Activated CD8-positive, alpha-beta memory T cell treated with anti-CD3 and anti-CD28 coated beads for 24 hours (primary cell): Measurements from ENCODE around the gene CTTN.

Source experiments
- DNase-seq: peaks from one replicate; pipeline ENCODE4 v3.0.0-alpha.2; 2020

The CTTN gene

GRCh38 chr11:70456921-70457532 is 58.7 kb downstream of the CTTN start:
- DNase-seq = no peak

DNA sequence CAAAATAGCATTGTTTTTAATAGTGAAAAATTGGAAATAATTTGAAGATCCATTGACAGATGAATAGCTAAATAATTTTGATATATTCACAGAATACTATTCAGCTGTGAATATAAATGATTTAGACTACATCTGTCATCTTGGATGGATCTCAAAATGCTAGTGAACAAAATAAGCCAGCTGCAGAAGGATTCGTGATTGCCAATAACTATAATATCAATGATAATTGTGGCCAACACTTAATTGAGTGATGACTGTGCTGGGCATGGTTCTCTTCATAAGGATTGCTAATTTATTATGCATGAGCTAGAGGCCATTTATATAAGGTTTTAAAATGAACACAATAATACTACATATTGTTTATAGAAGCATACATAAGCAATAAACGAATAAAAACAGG is 60.4 kb downstream of the CTTN start:
- DNase-seq = no peak

DNA sequence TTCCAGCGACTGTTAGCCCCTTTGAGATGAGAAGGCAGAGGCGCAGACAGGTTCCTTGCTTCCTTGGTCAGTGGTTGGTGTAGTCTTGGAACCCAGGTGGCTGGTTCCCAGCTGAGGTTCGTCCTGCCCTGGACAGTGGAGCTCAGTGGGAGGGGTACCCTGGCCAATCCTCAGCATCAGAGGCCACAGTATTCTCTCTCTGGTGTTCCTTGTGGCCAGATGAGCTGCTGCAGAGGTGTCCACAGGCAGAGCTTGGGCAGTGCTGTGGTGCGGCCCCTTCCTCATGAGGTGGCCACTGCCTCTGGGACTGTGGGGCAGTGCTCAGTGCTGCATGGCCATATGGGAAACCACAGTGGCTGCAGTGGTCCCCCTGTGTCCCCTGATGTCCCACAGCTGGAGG is 61.8 kb downstream of the CTTN start:
- no peak for DNase-seq

GRCh38 chr11:70460964-70461363 is 62.6 kb downstream of the CTTN start:
- DNase-seq = no peak

- DNase-seq = no peak
Observed at GRCh38 chr11:70462818-70463477, 64.6 kb downstream of the CTTN start.

GRCh38 chr11:70463478-70464255 is 65.3 kb downstream of the CTTN start:
- DNase-seq = no peak

- DNase-seq = no peak
Observed at GRCh38 chr11:70464509-70465361, 66.4 kb downstream of the CTTN start.

GRCh38 chr11:70466154-70466553 is 67.8 kb downstream of the CTTN start:
- no peak for DNase-seq

- no peak for DNase-seq
Observed at GRCh38 chr11:70466596-70466995, 68.3 kb downstream of the CTTN start.

DNA sequence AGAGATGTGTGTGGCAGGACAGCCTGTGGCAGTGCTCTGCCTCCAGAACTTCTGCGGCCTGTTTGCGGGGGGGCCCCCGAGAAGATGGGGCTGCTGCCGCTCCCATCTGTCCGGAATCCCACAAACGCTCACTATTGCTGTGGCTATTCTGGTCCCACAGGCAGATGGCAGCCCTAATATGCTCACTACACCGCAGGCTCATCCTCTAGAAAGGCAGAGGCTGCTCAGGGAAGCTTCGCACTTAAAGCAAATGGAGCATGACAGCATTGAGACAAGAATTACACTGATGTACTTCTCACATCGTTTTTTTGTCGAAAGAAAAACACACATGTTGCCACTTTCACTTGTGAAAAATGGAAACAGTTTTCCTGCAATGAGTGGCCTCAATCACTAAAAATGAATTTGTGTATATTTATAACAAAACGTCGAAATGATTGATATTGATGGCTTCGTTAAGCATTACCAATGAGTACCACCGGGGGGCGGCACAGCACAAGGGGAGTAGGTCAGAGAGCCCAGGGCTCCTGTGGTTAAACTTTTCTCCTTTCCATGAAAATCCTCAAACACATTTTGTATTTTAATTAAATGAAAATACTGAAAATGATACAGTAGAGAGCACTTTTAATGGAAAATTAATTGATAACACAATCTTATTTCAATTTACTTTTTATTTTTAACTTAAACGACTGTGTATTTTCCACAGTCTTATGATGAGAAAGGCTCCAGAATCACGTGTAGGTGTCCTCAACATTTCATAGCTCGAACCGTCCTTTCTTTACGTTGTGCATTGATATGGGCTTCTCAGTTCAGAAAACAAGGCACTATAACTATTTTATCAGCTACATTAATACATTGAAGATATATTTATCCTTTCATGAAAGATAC is 69.1 kb downstream of the CTTN start:
- DNase-seq = peak; percentile 73

DNA sequence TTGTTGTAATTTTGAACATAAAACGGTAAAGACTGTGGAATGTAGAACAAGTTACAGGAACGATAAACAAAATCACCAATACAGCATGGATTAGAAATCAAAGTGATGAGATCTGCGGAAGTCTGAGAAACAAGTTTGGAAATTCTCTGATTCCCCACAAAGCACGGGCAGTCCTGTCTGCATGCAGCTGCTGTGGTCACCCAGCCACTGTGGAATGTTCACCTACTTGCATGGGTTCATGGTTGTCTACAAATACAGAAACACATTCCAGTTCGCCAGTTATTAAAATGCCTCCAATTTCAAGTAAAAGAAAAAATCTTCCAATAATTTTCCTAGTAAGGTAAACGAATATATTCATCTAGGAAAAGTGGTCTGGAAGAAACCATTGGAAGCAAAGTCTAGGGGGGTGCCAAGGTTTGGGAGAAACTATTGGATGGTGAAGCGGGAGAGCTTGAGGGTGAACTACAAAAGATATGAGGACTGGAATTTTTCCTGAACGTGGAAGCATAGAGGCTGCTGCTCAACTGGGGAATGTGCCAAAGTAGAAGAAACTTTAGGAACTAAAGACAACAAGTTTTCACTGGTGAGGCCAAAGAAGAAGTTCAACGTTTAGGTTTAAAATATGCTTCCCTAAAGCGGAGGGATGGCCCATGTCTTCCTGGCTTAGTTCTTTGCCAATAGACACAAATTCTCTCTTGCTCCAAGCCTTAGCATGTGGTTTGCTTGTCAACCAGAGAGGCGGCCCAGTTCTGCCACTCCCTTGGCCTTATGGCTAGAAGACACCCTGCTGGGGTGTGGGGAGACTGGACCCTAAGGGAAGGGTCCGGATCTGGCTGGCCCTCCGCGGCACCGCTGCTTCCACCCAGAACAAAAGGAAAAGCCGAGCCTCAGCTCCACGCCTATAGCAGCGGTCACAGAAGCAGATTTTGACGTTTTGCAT is 70.2 kb downstream of the CTTN start:
- DNase-seq = no peak

- no peak for DNase-seq
Observed at GRCh38 chr11:70470127-70470526, 71.8 kb downstream of the CTTN start.

DNA sequence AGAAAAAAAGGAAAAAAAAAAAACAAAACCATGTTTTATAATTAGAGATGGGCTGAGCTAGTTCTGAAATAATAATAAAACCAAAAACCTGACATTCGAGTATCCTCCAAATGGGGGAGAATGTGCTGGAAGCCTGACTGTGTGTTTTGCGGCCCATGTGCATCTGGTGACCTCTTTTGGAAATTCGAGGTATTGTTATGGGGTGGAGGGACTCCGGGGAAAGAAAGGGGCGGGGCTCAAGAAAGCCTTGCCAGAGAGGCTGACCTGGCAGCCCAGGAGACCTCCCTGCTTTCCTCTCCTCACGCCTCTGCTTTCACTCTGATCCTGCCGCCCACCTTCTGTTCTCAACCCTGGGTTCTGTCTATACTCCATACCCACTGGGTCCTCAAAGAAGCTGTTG is 72.9 kb downstream of the CTTN start:
- DNase-seq = no peak

- no peak for DNase-seq
Observed at GRCh38 chr11:70472240-70472639, 73.9 kb downstream of the CTTN start.

DNA sequence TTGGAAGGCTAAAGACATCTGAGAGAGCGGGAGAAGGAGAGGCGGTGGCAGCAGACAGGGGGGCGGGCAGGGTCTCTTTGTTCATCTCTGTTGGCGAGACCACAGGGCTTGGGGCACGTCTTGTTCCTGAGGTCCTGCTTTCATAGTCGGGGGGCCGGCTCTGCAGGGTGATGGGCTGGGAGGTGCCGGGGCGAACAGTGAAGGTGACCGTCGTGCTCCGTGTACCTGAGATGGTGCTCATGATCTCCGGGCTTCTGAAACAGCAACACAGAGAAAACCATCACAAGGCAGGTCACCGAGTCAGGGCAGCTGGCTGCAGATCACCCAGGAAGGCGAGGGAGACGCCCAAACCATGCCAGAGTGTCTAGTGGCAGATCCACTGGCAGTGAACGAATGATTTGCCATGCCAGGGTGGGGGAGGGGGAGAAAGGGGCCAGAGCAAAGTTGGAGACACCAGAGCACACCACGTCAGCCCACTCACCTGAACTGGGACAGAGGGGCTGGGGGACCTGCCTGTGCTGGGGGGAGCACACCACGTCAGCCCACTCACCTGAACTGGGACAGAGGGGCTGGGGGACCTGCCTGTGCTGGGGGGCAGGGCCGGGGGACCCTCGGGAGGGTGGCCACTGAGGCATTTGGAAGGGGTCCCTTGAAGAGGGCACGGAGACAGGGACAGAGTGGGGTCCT is 75.0 kb downstream of the CTTN start:
- no peak for DNase-seq

DNA sequence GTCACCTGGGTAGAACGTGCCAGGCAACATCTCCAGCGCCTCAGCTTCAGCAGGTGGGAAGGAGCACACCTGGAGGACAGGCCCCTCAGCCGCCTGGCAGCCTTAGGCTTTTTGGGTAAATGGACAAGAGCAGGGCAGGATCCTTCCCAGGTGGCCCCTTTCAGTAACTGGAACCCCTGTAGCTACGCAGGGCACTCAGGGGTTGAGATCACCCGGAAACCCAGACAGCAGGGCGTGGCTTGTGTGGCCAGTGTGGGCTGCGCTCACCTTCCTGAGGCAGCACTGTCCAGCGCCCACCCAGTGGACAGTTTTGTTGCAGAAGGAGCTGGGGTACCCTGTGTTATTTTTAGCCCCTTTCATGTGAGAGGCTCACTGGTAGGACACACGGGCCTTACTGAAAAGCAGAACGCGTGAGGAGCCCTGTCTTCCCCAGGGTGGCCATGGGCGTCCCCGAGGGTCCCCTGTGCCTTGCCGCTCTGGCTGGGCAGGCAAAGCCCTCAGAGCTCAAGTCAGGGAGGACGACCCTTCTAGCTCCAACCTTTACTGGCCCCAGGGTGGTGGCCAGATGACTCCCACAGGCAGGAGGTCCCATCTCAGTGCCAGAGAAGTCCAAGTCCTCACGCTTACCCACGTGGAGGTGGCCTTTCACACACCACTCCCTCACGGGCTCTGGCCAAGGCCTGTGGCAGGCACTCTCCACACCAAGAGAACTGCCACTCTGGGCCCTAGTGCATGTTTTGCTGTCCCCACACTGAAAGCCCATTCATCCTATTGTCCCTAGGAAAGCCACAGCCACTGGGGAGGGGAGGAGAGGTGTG is 75.8 kb downstream of the CTTN start:
- DNase-seq = no peak

- DNase-seq = no peak
Observed at GRCh38 chr11:70474710-70475109, 76.4 kb downstream of the CTTN start.

- no peak for DNase-seq
Observed at GRCh38 chr11:70476669-70477068, 78.3 kb downstream of the CTTN start.

DNA sequence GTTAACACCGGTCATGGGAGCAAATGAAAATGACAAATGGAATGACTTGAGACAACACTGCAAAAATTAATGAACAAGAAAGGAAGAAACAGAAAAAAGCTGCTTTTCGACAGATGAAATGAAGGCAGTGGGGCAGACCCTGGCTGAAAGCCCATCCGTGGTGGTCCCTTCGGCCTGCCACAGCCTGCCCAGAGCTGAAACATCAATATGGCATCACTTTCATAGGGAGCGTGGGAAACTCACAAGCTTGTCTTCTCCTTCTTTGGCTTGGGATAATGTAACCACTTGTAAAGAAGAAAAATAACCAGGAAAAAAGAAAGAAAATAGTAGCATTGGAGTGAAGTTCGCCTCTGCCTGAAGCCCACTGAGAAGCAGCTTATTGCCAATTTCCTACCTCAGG is 78.8 kb downstream of the CTTN start:
- DNase-seq = no peak

- DNase-seq = no peak
Observed at GRCh38 chr11:70477609-70478008, 79.3 kb downstream of the CTTN start.
